Adipose tissue (tissue), 3 donors: ENCODE data around the gene FHAD1. TPM values are rescaled to one million over a fixed set of nuclear protein-coding genes. Genes with fewer than 3 reads are reported as not detected.

ENCODE experiments used
- H3K27ac ChIP-seq: one replicate; pipeline ENCODE4 v1.5.1; 2013; ENCODE audit warnings: low read depth, low read length
- WGBS, 3 donors: extraction: QIAGEN DNeasy Blood & Tissue Kit; methylation state at CpG; one replicate each; pipeline ENCODE4 v1.1.7; 2013; 5-methylcytosine and 5-hydroxymethylcytosine counted together
- polyA plus RNA-seq, 3 donors: library from polyadenylated mRNA; stranded (reverse); fragments of 200-250 nt; gene quantifications; one replicate each; pipeline ENCODE4 v1.2.3, GENCODE V29; 2013
- donor health status: healthy with polysubstance abuse.
- donor health status: Bipolar disorder and iron deficiency.
- donor health status: healthy.

The FHAD1 gene
- polyA plus RNA-seq, 3 donors, result 0.11 to 0.30 (median 0.19) TPM

- H3K27ac ChIP-seq, result no peak overlapping the region
- 83 to 93% (median 86%) methylated on average over 5 of the region's 5 CpGs for WGBS, 3 donors
These were observed 15.7 kb downstream of the FHAD1 start for GRCh38 chr1:15262706-15263105.

DNA sequence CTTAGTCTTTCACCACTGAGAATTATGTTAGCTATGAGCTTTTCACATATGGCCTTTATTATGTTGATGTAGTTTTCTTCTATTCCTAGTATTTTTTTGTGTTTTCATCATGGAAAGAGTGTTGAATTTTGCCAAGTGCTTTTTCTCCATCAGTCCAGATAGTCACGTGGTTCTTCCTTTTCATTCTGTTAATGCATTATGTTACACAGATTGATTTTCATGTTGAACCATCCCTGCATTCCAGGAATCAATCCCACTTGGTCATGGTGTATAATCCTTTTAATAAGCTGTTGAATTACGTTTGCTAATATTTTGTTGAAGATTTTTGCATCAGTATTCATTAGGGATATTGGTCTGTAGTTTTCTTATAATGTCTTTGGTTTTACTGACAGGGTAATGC, 17.7 kb downstream of the FHAD1 start:
- no peak overlapping the region for H3K27ac ChIP-seq
- 80 to 89% (median 86%) methylated on average over 2 of the region's 2 CpGs for whole genome bisulfite sequencing, 3 donors

DNA sequence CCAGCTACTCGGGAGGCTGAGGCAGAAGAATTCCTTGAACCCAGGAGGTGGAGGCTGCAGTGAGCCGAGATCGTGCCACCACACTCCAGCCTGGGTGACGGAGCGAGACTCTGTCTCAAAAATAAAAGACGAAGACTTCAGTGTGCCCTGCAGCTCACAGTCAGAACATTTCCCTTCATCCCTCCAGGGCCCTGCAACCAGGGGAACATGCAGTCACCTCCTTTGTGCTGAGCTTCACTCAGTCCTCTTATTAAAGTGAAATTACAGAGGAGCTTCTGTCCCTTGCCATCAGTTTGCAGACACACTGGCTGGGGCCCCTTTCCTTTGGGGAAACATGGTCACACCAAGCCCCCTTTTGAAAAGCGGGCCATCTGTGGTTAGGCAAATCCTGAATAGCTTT, 24.2 kb downstream of the FHAD1 start:
- H3K27ac ChIP-seq, result no peak overlapping the region
- WGBS, 3 donors, result 77 to 91% (median 87%) methylated on average over 6 of the region's 7 CpGs

DNA sequence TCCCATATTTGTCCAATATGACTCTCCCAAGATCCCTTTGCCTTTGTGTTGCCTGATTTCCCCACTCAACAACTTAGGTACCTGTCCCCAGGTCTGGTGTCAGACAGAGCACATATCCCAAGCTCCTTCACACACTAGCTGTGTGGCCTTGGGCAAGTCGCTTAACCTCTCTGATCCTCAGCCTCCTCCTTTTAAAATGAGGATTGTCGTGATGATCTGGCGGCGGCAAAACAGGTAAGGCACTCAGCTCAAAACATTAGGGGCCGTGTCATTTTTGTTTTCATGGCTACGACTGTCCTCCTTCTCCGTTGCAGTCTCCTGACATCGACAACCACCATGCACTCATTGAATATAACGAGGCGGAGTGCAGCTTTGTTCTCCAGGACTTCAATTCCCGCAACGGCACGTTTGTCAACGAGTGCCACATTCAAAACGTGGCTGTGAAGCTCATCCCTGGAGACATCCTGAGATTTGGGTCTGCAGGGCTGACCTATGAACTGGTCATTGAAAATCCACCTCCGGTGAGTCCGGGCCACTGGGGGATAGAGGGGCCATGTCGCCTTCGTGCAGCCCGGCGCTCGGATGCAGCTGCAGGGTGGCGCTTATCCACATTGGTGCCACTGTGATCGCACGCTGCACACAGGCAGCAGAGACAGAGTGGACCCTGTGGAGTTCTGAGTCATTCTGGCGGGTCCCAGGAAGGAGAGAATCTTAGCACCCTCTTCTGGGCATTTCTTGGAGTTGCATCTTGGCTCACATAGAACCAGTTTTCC, 25.2 kb downstream of the FHAD1 start:
- WGBS, 3 donors, result 33 to 35% (median 35%) methylated on average over 26 of the region's 26 CpGs
- H3K27ac ChIP-seq, result no peak overlapping the region

GRCh38 chr1:15272782-15273127, 25.7 kb downstream of the FHAD1 start:
- WGBS, 3 donors, result 46 to 53% (median 51%) methylated on average over 7 of the region's 7 CpGs
- H3K27ac ChIP-seq, result no peak overlapping the region

- H3K27ac ChIP-seq, result no peak overlapping the region
- 77 to 89% (median 81%) methylated on average over 2 of the region's 2 CpGs for WGBS, 3 donors
These were observed 26.3 kb downstream of the FHAD1 start for GRCh38 chr1:15273274-15273673.

DNA sequence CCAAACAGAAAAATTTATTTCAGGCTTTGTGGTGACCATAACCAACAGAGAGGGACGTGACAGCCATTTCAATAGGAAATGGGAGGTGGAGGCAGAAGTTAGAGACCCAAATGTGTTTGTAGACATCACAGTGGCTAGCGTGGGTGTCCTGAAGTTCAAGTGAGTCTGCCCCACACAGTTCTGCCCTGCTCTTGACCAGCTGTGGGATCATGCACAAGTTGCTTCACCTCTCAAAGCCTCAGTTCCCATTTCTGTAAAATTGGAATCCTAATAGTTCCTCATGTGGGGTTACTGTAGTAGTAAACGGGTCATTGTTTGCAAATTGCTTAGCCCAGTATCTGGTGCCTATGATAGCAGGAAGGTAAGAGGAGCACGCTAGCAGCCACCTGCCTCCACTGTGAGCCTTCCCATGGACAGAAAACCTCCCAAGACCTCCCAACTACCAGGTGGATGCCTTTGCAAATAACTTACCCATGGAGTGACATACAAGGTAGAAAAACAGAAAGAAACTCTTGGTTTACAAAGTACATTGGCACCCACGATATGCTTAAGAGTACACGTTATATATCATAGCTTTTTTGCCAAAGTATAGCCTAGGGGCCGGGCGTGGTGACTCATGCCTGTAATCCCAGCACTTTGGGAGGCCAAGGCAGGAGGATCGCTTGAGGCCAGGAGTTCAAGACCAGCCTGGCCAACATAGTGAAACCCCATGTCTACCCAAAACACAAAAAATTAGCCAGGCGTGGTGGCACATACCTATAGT, 29.1 kb downstream of the FHAD1 start:
- WGBS, 3 donors, result 81 to 84% (median 83%) methylated on average over 10 of the region's 10 CpGs
- H3K27ac ChIP-seq, result no peak overlapping the region

GRCh38 chr1:15276691-15277446, 29.8 kb downstream of the FHAD1 start:
- 81 to 89% (median 87%) methylated on average over 11 of the region's 11 CpGs for WGBS, 3 donors
- no peak overlapping the region for H3K27ac ChIP-seq

DNA sequence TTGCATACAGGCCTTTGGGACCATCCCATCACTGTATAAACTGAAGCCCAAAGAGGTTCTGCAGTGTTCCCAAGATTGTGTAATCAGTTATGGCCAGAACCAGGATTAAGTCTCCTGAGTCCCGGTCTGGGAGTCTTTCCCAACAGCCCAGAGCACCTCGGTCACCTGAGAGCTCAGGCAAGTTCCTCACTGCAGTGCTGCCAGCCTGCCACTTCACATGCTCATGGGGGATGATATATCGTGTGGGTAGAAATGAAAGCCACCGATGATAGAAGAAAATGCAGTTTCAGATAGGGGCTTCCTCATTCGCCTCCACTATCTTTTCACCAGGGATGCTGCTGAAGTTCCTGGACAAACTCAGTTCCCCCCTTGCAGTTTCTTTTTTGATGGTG, 30.4 kb downstream of the FHAD1 start:
- H3K27ac ChIP-seq, result no peak overlapping the region
- WGBS, 3 donors, result 79 to 86% (median 81%) methylated on average over 5 of the region's 5 CpGs

- H3K27ac ChIP-seq, result no peak overlapping the region
- 92 to 99% (median 94%) methylated on average over 4 of the region's 4 CpGs for WGBS, 3 donors
These were observed 30.9 kb downstream of the FHAD1 start for GRCh38 chr1:15277933-15278332.

DNA sequence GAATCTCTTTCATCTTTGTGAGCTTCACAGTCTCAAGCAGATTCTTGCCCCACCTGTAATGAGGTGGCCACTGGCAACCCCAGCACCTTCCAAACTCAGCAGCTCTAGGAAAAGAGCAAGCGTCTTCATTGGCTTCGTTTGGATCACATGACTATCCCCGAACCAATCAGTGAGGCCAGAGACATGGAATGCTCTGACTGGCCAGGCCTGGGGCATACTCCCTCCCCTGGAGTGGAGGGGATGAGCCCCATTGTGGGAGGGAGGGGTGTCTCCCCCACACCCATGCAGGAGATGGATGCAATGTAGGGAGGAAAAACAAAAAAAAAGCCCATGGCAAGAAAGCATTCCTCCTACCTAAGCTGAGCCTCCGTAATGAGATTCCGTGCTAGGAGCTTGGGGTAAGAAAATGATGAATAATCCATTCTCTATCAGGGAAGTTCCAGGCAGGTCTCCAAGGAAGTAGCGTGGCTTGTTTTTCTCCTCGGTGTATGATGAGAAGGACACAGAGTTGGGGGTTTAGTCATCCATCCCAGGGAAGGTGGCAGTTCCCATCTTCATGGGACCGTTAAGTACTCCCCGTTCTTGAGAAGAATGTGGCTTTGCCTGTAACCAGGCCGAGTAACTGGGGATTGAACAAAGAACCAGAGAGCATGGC, 32.7 kb downstream of the FHAD1 start:
- H3K27ac ChIP-seq, result no peak overlapping the region
- WGBS, 3 donors, result 74 to 81% (median 79%) methylated on average over 10 of the region's 10 CpGs

DNA sequence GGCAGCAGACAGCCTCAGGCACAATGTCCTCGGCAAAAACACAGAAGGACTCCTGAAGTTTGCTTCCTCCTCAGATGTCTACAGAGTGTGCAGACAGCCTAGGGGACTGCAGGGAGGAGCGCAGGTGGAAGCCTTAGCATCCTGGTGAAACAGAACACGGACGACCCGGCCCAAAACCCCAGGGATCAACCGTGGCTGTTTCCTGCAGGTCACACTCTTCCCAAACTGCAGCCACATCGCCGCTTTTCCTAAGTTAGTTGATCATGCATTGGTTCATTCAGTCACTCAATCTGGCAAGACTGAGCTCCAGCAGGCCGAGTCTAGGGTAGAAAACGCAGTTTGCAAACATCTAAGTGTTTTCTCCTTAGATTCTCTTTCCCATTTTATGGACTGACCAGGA, 33.4 kb downstream of the FHAD1 start:
- 80 to 86% (median 84%) methylated on average over 10 of the region's 10 CpGs for WGBS, 3 donors
- H3K27ac ChIP-seq, result no peak overlapping the region

- no peak overlapping the region for H3K27ac ChIP-seq
- WGBS, 3 donors, result 62 to 89% (median 88%) methylated on average over 2 of the region's 2 CpGs
These were observed 35.0 kb downstream of the FHAD1 start for GRCh38 chr1:15282038-15282437.

GRCh38 chr1:15282810-15283474, 35.9 kb downstream of the FHAD1 start:
- WGBS, 3 donors, result 55 to 93% (median 88%) methylated on average over 7 of the region's 7 CpGs
- no peak overlapping the region for H3K27ac ChIP-seq

DNA sequence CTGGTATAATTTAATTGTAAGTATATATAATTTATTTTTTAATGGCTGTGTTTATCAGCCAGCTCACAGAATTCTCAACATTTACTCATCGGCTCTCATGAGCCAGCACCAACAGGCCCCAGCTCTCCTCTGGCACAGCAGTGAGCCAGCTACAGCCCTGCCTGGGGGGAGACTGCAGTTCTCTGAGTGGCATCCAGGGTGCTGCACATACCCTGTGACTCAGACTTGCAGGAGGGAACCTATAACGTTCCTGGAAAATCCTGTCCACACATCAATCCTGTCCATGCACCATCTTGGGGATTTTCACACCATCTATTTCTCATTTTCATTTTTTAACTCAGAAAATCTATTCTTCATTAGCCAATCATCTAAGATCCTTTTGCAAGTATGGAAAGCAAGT, 36.5 kb downstream of the FHAD1 start:
- no peak overlapping the region for H3K27ac ChIP-seq
- 48 to 79% (median 72%) methylated on average over 2 of the region's 2 CpGs for WGBS, 3 donors

DNA sequence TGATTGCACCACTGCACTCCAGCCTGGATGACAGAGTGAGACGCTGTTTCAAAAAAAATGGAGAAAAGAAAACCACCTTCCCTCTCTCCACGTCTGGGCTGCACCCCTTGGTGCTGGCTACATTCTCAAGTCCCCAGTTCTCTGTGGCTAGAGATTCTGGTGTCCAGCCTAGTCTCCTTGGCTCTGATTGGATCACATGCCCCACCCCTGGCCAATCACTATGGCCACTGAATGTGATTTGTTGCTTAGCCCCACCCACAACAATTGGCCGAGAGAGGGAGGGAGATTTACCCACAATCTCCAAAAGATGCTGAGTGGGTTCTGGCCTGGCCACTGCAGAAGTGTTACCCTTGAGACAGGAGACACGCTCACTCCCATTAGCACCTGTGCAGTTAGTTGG, 39.4 kb downstream of the FHAD1 start:
- no peak overlapping the region for H3K27ac ChIP-seq
- 81 to 90% (median 84%) methylated on average over 4 of the region's 4 CpGs for WGBS, 3 donors

DNA sequence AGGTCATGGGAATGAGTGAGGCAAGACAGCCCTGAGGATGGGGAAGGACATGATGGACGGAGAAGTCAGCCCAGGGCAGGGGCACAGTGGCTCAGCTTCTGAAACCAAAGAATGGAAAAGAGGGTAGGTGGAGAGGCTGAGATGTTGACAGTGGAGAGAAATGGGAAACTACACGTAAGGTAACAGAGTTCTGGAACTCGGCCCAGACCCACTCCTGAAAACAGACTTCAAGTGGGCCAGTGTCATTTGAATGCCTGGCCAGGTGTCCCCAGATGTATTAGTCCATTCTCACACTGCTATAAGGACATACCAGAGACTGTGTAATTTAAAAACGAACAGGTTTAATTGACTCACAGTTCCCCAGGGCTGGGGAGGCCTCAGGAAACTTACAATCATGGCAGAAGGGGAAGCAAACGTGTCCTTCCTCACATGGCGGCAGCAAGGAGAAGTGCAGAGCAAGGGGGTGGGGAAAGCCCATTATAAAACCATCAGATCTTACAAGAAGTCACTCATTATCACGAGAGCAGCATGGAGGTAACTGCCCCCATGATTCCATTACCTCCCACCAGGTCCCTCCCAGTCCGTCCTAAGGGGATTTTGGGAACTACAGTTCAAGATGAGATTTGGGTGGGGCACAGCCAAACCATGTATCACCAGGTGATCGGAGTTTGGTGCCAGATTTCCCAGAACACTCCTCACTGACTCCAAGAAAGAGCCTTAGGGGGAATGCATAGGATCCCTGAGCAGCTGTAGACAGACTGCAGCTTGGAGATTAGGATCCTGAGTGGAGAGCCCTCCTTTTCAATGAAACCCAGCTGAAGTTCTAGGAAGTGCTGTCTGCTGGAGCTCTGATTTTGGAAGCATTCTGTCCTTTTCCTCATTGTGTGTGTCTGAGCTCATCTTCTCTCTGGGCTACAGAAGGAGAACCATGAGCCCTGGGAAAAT, 40.3 kb downstream of the FHAD1 start:
- H3K27ac ChIP-seq, result no peak overlapping the region
- 63 to 76% (median 68%) methylated on average over 9 of the region's 9 CpGs for WGBS, 3 donors
